CD4-positive, alpha-beta T cell treated with Interleukin-17A for 1 hour (primary cell): ENCODE measurements around the gene GNRHR.
A peak's percentile ranks its signal among the peaks of the same experiment; 100 is the strongest.

Experiments
- DNase-seq: peaks from one replicate; pipeline ENCODE4 v3.0.0-alpha.2; 2020

Gene GNRHR

GRCh38 chr4:67700116-67700737 lies 54.0 kb downstream of the GNRHR start:
- DNase-seq, result peak; percentile 47

- no peak for DNase-seq
Observed at GRCh38 chr4:67699603-67700002, 54.6 kb downstream of the GNRHR start.

GRCh38 chr4:67697860-67698687 lies 56.1 kb downstream of the GNRHR start:
- no peak for DNase-seq

GRCh38 chr4:67696061-67696460 lies 58.1 kb downstream of the GNRHR start:
- no peak for DNase-seq

- DNase-seq, result no peak
Observed at GRCh38 chr4:67694662-67695061, 59.5 kb downstream of the GNRHR start.

- no peak for DNase-seq
Observed at GRCh38 chr4:67691328-67691727, 62.9 kb downstream of the GNRHR start.
